AG04449 (cell line): Measurements from ENCODE around the gene SLC38A1.
"Not testable (repeated sequence)": the region's sequence is repeated elsewhere in the genome, so short reads cannot be mapped to it uniquely, and the experiment has no call there.

Experiments
- CTCF ChIA-PET: fragments of 350-600 bp; formaldehyde crosslinking; extraction: SDS; loops from one replicate; lab custom pipeline; 2021; ENCODE audit warnings: antibody characterized with exemption; lab: Yijun Ruan, JAX
- POLR2A ChIA-PET: fragments of 400-600, 350-600 bp; formaldehyde crosslinking; extraction: SDS; loops from one replicate; lab custom pipeline; 2020; ENCODE audit warnings: antibody characterized with exemption, inconsistent platforms; lab: Yijun Ruan, JAX
- DNase-seq: peaks from one replicate; pipeline ENCODE4 v3.0.0-alpha.2; 2010; ENCODE audit warnings: low read depth, low spot score
- H3K4me3 ChIP-seq: 2 replicates; pipeline ENCODE4 v1.5.1; 2011; ENCODE audit warnings: low read depth, mild to moderate bottlenecking, control low read depth, low read length
- TF ChIP-seq, protein P1 (sequence below): IDR thresholded peaks from one replicate; pipeline ENCODE4 v1.5.1; 2011; ENCODE audit warnings: mild to moderate bottlenecking, moderate library complexity, low read length, control low read depth, inconsistent platforms; ENCODE audit not compliant: insufficient read depth; ENCODE audit errors: missing control alignments

SLC38A1 gene

DNA sequence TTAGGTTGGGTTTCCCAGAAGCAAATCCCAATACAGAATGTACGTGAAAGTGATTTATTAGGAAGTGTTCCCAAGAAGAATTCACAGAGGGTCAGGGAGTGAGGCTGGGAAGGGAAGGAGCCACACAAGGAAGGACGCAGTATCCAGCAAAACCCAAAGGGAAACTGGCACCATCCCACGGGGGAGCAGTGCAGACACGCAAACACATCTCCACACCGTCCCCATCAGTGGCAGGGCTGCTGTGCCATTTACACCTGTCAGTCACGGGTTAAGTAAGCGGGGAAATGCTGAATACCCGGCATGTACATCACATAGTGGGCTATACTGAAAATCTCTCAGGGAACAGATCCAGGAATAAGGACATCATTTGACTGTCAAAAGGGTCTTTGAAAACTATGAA, 93.9 kb downstream of the SLC38A1 start:
- no peak overlapping the region for H3K4me3 ChIP-seq
- CTCF ChIA-PET = interaction anchor here (1.6 kb wide), 1 partner anchor 16 kb away, joined by 3 read pairs; no protein-coding TSS in a partner anchor
- no peak for DNase-seq
- POLR2A ChIA-PET = no interaction called here
- TF ChIP-seq, protein P1, sequence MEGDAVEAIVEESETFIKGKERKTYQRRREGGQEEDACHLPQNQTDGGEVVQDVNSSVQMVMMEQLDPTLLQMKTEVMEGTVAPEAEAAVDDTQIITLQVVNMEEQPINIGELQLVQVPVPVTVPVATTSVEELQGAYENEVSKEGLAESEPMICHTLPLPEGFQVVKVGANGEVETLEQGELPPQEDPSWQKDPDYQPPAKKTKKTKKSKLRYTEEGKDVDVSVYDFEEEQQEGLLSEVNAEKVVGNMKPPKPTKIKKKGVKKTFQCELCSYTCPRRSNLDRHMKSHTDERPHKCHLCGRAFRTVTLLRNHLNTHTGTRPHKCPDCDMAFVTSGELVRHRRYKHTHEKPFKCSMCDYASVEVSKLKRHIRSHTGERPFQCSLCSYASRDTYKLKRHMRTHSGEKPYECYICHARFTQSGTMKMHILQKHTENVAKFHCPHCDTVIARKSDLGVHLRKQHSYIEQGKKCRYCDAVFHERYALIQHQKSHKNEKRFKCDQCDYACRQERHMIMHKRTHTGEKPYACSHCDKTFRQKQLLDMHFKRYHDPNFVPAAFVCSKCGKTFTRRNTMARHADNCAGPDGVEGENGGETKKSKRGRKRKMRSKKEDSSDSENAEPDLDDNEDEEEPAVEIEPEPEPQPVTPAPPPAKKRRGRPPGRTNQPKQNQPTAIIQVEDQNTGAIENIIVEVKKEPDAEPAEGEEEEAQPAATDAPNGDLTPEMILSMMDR = no peak

DNA sequence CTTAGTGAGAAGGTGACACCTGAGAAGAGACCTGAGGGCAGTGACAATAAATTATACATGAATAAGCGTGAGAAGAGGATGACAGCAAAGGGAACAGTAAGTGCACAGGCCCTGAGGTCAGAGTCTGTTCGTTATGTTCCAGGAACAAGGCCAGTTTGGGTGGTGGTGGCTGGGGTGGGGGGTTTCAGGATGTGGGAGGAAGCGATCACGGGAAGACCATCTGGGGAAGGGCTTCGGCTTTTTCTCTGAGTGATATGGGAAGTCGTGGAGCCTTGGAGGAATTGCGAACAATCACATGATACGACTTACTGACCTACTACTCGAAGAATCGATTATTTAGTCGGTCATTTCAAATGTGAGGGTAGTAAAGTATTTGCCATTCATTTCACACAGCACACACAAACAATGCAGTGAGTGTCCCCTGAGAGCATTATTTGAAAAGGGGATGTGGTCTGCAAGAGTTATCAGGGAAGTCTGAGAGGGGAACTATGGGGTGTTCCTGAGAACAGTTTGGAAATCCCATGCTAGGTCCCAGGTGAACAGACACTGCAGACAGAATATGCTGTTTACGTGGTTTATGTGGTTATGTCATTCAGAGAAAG, 94.7 kb downstream of the SLC38A1 start:
- TF ChIP-seq, protein P1 = no peak
- ChIA-PET CTCF (interaction anchor here (1.6 kb wide), 1 partner anchor 15 kb away, joined by 3 read pairs; no protein-coding TSS in a partner anchor), POLR2A (no interaction called here)
- DNase-seq = no peak
- H3K4me3 ChIP-seq = no peak overlapping the region

DNA sequence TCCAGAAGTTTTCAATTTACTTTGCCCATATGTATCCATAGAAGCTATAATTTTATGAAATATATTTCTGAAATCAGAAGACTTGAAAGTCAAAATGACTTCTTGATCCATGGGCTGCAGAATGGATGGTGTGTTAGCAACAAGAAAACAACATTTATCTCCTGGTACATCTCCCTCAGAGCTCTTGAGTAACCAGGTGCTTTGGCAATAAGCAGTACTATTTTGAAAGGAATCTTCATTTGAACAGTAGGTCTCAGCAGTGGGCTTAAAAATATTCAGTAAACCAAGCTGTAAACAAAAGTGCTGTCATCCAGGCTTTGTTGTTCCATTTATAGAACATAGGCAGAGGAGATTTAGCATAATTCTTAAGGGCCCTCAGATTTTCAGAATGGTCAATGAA, 100.4 kb downstream of the SLC38A1 start:
- H3K4me3 ChIP-seq = no peak overlapping the region
- CTCF ChIA-PET = interaction anchor here (1.0 to 1.2 kb wide), 2 partner anchors 44 kb away, joined by 3 read pairs; no protein-coding TSS in a partner anchor
- no peak for DNase-seq
- TF ChIP-seq, protein P1 = no peak
- POLR2A ChIA-PET = no interaction called here

DNA sequence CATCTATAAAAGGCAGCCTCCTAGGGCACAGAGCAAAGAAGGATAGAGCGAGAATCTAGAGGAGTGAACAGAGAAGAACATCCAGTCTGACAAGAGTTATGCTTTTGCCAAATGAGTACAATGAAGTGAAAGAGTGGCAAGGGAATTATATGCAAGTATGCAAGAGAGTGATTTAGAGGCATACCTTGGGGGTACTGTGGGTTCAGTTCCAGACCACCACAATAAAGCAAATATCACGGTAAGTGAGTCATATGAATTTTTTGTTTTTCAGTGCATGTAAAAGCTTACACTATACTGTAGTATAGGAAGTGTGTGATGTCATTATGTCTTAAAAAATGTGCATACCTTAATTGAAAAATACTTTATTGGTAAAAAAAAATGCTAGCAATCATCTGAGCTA, 101.4 kb downstream of the SLC38A1 start:
- POLR2A ChIA-PET = no interaction called here
- no peak for DNase-seq
- TF ChIP-seq, protein P1 = no peak

DNA sequence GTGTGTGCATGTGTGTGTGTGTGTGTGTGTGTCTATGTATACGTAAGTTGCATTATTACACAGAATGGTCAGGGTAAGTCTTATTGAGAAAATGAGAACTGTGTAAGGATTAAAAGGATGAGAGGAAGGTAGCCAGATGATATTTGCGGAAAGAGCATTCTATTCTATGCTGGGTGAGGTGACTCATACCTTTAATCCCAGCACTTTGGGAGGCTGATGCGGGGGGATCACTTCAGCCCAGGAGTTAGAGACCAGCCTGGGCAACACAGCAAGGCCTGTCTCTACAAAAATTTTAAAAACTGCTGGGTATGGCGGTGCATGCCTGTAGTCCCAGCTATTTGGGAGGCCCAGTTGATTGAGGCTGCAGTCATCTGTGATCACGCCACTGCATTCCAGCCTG, 103.7 kb downstream of the SLC38A1 start:
- POLR2A ChIA-PET = no interaction called here
- TF ChIP-seq, protein P1 = no peak
- DNase-seq = no peak
- CTCF ChIA-PET = no interaction called here
- no peak overlapping the region for H3K4me3 ChIP-seq

More for the DNA sequence above, 101.4 kb downstream of the SLC38A1 start:
- CTCF ChIA-PET = interaction anchor here (1.2 to 1.7 kb wide), 2 partner anchors 13 to 43 kb away, joined by 3 to 4 read pairs; no protein-coding TSS in a partner anchor
- no peak overlapping the region for H3K4me3 ChIP-seq

DNA sequence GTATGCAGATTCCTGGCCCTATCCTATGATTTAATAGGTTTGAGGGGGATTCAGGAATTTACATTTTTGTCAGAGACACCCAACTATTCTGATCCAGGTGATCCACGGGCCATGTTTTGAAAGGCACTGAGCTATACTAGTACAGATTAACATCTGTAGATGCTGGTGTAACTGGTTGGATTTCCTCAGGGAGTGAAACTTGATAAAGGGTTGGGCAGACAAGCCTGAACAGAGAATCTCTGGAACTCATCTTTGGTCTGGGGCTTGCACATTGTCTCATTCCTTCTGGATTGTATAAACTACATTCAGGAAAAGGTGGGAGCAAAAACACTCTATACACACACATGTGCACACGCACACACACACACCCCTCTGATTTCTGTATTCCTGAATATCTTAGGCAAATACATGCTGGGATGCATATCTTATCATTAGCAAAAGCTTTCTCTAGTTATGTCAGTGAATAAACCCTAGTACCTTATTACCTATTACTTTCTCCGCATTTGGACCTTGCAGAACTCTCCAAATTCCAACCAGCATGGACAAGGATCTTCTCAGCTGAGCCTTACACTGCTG, 104.6 kb downstream of the SLC38A1 start:
- no peak overlapping the region for H3K4me3 ChIP-seq
- CTCF ChIA-PET = no interaction called here
- no peak for DNase-seq
- TF ChIP-seq, protein P1 = no peak
- POLR2A ChIA-PET = no interaction called here

DNA sequence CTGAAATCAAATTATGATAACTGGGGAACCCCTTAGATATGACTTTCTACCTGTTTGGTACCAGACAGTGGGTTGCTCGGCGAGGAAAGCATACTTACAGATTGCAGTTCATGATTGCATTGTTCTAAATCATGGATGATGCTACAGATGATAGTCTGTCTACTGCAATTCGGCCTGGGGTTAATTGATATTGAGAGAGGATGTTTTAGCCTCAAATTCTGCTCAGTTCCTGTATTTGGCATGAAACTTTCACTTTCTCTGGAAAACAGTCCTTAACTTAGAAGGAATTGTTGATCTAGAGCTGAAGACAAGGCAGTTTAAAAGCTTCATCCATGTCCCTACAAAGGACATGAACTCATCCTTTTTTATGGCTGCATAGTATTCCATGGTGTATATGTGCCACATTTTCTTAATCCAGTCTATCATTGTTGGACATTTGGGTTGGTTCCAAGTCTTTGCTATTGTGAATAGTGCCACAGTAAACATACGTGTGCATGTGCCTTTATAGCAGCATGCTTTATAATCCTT, 106.2 kb downstream of the SLC38A1 start:
- DNase-seq, H3K4me3 ChIP-seq, POLR2A ChIA-PET: not testable (repeated sequence)
- CTCF ChIA-PET = interaction anchor here (0.7 kb wide), 1 partner anchor 993 kb away, joined by 3 read pairs; no protein-coding TSS in a partner anchor
